Middle frontal gyrus (tissue), 1 donor: ENCODE results near the gene ENOX1.
A peak's percentile ranks its signal among the peaks of the same experiment; 100 is the strongest.
"Not testable (repeated sequence)": the region's sequence is repeated elsewhere in the genome, so short reads cannot be mapped to it uniquely, and the experiment has no call there.

Experiments
- DNase-seq: peaks from one replicate; pipeline ENCODE4 v3.0.0-alpha.2; 2015; ENCODE audit warnings: low spot score; ENCODE audit errors: extremely low spot score

ENOX1 gene

DNA sequence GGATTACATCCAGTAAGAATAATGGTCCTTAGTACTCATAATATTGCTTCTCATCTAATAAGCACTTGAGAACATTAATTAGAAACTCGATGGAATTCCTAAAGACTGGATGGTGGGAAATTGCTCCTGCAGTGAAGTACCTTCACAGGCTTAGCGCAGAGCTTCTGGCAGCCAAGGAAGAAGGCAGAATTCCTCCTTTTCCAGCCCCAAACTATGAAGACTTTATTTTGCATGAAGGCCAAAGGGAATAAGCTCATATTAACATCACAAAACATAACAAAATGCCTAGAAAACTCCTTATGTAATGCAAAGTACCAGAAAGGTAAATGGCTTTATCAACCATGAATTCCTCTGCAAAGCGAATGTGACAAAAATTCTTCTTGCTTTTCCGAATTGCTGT lies 427.2 kb downstream of the ENOX1 start:
- DNase-seq: no peak

DNA sequence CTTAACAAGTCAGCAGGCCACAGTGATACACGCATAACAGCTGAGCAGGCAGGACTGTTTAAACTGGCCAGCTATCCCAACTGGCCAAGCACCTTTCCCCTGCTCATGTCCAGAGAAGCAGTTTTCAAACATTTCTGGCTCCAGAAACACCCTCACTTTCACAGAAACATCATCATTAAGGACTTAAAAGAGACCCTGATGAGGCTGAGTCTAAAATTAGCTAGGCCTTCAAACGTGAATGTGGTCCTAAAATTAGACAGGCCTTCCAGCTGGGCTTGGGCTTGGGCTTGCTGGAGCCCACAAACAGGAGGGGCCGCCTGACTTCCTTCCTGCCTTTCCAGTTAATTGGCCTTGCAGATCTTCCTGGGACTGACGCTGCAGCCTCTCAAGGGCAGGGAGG lies 429.2 kb downstream of the ENOX1 start:
- no peak for DNase-seq

DNA sequence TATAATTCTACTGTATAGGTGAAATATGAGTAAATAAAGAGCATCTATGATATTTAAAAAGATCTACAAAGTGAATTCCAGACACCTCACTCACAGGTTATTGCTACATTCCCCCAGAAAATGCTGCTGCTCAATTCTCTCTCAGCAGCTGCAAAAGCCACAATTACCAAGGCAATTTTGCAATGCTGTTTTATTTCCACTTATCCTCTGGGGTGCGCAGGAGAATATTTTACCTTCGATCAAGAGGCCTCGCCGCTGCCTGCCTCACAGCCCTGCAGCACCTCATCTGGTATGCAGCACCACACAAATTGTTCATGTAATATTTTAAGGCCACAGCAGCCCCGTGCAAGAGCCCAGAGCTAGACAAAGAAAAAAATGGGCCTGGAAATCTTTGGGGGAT lies 430.2 kb downstream of the ENOX1 start:
- no peak for DNase-seq

DNA sequence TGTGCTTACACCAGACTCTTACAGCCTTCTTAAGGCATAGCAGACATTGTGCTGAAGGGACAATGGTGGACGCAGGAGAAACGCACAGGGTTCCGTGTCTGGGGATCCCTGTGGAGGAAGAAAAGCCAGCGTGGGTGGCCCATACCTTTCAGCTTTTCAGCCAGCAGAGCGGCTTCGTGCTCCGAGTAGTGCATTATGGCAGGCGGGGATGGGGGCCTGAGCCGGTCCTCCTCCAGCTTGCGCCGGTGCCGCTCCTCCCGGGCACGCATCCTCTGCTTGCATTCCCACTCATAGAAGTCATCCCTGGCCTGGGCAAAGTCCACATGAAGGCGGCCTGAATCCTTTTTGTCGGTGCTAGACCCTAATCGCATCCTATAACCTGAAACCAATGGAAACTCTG lies 431.0 kb downstream of the ENOX1 start:
- no peak for DNase-seq

DNA sequence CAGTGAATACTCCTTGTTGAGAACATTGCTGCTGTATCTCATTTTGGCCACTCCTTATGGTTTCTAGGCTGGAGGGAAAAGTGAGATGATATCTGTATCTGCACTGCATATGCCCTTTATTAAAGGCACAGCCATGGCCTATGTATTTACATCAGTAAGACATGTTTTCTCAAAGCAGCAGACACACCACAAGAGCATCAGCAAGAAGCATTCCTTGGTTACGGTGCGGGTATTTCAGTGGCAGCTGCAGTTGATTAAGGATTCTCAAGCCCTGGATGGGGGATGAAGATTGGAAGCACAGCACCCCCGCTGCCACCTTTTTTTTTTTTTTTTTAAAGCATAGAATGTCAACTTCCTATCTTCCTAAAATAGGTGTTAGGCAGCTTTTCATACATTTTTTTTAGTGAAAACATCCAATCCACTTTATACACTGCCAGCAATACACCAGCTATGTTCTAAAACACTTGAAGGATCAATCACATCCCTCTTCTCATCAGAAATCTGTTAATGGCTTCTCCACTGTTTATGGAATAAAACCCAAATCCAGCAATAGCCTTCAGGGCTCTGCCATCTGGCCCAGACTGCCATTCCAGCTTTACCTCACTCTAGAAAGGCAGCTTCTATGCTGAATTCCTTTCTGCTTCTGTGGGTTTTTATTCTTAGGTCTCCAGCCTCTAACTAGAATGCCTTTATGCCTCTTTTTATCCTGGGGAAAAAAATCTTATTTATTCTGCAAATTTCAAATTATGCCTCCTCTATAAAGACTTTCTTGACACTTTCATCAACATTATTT lies 432.4 kb downstream of the ENOX1 start:
- DNase-seq: no peak

DNA sequence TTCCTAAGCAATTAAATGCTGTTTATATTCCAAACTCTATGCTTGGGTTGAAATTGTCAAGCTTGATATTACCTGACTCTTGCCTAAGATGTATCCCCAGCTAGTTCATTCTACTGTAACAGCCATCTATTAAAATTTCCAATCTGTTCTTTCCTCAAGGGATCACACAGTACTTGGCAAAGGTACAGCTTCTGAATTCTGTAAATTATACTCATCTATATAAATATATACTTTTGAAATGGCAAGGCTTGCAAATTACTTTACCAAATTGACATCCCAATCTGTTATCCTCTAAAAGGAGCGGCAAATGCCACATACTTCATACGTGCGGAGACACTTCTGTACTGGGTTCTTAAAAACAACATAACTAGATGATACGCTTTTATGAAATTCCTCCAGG lies 433.1 kb downstream of the ENOX1 start:
- no peak for DNase-seq

DNA sequence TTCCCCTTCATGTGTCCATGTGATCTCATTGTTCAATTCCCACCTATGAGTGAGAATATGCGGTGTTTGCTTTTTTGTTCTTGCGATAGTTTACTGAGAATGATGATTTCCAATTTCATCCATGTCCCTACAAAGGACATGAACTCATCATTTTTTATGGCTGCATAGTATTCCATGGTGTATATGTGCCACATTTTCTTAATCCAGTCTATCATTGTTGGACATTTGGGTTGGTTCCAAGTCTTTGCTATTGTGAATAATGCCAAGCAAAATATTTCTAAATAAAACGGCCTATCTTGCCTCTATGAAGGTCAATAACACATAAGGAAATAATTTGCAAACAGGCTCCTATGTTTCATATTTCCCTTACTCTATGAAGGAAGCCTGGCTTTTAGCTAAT lies 435.2 kb downstream of the ENOX1 start:
- not testable (repeated sequence) for DNase-seq

DNA sequence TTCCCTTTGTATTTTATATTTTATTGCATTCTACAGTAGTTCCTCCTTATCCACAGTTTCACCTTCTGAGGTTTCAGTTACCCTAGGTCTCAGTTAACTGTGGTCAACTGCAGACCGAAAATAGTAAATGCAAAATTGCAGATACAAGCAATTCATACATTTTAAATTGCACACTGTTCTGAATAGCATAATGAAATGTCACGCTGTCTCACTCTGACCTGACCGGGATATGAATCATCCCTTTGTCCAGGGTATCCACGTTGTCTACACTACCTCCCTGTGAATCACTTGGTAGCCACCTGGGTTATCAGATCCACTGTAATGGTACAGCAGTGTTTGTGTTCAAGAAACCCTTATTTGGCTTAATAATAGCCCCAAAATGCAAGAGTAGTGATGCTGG lies 438.4 kb downstream of the ENOX1 start:
- DNase-seq: no peak

DNA sequence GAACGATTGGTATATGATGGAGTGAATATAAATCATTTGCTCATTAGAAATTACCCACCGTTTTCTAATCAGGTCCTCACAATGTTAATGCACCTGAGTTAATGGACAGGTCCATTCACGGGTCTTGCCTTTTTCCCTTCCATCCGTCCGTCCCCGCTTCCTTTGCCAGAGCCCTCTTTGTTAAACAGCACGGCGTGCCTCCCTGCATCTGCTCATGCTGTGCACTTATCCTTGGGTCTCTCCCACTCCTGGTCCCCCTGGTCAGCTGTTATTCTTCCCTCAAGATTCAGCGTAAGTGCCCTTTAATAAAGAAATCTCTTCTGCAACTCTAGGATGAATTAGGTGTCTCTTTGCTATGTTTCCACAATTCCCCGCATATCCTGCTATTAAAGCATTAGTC lies 438.9 kb downstream of the ENOX1 start:
- no peak for DNase-seq

DNA sequence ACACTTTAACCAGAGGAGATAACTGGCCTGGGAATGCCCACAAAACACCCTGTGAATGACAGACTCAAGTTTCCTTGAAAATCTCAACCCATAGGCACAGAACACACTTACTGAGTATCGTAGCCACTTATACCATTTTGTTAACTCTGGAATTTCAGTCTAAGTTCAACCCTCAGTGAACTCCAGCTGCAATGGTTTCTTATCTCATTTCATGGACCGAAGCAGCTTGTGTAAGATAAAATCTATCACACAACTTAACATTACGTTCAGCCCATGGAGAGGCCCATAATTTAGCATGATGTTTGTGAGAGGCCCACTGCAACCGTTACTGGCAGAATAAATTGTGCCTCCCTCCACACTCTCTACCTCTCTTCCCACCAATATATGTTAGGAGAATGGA lies 440.3 kb downstream of the ENOX1 start:
- no peak for DNase-seq

DNA sequence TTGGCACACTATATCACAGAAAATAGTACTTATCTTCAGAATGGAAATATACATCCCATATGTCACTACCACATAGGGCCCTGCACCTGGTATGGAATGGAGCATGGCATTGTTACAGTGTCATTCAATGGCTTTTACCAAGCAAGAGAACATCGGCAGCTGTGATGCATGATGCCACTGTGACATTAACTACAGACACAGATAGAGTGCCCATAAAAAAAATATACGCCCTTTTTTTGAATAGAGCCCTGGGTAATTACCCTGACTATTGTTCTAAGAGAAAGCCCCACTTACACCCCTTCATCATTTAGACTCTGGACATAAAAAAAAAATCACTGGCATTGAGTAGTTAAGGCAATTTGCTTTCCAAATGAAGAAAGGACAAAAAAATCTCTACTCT lies 443.1 kb downstream of the ENOX1 start:
- no peak for DNase-seq

DNA sequence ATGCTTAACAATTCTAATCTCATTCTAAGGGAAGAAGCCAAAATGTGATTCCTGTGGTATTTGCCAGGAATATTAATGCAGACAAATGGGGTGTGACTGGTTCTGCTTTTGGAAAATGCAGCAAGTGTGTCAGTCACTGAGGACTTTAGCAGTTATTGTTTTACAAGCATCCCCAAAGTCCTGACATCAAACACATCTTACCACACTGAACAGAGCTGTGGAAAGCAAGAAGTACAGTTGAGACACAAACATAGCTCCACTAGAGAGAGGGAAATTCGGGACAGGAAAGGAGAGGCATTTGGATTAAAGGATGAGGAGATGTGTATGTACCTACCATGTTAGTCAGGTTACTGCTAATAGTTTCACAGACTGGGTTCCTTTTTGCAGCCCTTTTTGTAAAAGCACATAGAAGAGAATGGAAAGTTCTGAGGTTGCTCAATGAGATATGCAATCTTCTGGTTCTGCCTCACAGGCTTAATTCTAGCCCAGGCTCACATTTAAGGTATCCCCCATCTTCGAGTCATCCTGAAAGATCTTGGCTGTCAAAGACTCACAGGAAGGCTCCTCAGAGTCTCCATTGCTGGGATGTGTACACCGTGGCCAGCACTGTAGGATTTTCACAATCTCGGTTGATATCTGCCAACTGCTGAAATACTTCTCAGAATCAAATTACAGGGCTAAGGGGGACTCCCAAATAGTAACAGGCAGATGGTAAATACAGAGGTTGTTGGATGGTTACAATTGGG lies 446.8 kb downstream of the ENOX1 start:
- no peak for DNase-seq

DNA sequence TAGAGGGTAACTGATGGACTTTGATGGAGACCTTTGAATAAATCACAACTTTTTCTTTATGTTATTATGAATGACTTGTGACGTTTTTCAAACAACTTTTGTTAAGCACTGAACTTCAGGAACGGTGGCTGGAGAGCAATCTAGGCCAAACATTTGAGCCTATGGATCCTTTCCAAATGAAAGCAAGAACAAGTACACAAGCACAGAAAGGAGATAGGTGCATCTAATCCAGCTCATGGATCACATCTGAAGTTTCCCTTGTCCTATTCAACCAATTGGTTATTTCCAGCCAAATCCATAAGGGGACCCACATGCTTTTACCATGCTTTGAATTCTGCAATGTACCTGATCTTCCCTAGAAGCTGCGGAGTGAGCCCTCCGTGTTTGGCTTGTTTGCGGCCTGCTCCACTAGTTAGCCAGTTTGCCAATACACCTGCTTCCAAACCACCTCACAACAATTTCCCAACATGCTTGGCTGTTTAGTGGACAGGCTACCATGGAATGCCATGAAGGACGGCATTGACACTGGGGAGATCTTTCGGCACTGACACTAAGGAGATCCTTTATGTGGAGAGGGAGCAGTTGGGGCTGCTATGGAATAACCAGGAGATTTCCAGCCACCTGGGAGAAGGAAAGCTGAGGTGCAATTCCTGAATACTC lies 447.5 kb downstream of the ENOX1 start:
- DNase-seq: no peak

DNA sequence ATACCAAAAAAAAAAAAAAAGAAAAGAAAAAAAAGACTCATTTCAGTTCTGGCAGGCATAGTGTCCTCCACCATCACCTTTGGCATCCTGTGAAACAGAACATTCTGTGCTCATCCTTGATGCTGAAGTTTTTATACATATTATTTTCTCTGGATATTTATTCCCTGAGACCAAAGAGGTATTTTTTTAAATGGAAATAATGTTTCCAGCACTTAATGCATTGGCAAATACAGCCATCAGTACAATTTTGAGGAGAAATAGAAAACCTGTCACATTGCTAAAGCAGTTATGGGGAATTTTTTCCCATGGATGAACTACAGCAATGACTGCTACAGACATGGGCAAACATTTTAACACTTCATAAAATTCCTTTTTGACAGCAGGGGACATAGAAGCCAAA lies 451.0 kb downstream of the ENOX1 start:
- DNase-seq: no peak

DNA sequence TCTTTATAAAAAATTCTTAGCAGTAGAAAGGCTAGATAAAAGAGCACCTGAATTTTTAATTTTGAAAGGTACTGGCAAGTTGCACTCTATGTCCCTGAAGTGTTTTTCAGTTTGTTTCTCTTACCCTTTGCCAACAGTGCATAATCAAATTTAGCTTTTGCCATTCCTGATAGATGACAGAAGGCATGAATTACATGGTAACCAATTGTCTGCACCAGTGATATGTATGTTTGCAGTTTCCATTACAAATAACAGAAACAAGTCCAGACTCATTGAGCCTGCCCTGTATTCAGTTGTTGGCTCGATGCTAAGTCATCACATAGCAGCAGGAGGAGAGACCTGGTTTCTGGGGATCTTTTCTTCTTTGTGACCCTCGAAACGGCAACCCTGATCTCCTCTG lies 453.6 kb downstream of the ENOX1 start:
- no peak for DNase-seq

DNA sequence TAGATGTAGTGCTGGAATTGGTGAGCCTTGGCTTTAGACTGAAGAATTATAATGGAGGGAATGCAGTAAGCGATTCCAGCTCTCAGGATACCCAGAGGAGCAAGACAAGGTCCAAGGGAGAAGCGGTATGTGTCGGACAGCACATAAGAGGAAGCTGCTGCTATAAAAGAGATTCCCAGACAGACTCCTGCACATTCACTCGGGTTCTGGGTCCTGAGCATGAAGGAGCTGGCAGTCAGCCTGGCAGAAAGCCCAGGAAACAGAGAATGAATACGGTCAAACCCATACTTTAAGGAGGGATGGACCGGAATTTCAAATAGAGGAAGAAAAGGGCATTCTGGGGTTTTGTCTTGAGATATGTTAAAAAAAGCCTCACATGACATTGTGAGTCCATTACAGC lies 455.1 kb downstream of the ENOX1 start:
- DNase-seq: no peak

DNA sequence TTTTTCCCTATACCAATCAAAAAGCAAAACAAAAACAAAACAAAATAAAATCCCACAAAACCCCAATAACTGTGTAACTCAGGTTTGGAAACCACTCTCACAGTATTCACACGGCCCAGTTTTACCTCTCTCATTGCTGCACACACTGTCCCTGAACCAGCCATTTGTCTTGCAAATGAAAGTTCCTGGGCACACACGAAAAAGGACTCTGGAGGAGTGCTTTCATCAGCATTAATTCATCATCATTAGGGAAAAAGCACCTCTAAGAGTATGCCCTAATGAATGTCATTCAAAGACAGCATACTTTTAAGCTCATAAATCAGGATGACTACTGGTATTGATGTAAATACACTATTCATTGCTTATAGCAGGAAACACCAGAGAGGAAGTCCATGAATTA lies 457.1 kb downstream of the ENOX1 start:
- no peak for DNase-seq

DNA sequence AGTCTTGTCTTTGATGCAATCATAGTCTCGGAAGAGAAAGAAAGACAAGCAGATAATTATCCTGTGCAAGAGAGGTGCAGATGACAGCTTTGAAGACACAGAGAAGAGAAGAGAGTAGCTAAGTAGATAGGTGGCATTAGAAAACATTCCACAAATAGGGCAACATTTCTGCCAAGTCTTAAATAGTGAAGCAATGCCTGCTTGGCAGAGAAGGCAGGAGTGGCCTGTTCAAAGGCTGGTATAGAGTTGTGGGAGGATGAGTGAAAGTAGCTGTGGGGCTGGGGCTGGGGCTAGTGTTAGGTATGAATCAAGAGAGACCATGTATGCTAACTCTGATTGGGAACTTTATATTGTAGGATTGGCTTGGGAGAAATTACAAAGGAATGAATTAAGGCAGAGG lies 457.9 kb downstream of the ENOX1 start:
- no peak for DNase-seq

DNA sequence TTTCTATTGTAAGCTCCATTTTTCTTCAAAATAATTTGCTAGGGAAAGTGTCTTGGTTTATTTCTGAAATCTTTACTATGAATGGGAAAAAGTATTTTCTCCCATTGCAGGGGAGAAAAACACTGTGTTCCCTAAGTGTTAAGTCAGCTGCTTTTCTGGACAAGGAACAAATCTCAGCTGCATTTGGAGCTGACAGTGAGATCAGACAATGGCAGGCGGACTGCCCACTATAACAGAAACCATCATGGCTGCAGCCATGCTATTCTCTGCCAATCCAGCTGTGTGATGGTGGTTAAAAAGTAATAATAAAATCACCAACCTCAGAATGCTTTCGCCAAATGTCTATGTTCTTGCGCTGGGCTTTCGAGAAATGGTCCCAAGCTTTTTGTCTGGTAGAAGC lies 460.7 kb downstream of the ENOX1 start:
- peak; percentile 46 for DNase-seq

DNA sequence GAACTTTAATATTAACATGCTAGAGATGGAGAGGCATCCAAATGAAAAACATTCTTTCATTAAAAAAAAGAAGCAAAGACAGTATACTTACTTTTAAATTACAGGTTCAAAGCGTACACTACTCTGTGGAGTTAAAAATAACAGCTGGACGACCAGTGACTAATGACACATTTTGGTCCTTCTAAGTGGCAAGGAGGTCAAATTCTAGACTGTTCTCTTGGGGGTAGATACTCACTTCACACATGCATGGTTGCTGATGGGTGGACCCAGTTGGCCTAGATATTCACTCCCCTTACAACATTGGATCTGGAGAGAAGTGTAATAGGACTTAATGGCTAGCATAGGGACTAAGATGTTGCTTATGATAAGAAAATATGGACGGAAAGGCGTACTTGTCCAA lies 461.1 kb downstream of the ENOX1 start:
- DNase-seq: no peak

DNA sequence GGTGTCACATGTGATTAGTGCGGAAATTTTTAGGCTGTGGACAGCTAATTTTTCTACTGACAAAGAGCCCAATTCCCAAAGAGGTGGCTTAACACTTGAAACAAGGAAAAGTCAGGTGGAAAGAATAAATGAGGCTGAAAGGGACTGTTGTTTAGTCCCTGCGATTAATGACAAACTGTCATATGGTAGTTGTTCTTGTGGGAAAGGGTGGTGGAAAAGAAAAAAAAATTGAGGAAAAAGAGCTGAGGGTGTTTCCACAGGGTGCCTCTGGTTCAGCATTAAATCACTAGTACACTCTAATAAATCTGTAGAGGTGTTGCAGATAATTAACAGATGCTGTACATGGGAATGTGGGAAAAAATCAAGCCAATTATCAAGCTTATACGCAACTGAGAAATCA lies 462.6 kb downstream of the ENOX1 start:
- DNase-seq: no peak

DNA sequence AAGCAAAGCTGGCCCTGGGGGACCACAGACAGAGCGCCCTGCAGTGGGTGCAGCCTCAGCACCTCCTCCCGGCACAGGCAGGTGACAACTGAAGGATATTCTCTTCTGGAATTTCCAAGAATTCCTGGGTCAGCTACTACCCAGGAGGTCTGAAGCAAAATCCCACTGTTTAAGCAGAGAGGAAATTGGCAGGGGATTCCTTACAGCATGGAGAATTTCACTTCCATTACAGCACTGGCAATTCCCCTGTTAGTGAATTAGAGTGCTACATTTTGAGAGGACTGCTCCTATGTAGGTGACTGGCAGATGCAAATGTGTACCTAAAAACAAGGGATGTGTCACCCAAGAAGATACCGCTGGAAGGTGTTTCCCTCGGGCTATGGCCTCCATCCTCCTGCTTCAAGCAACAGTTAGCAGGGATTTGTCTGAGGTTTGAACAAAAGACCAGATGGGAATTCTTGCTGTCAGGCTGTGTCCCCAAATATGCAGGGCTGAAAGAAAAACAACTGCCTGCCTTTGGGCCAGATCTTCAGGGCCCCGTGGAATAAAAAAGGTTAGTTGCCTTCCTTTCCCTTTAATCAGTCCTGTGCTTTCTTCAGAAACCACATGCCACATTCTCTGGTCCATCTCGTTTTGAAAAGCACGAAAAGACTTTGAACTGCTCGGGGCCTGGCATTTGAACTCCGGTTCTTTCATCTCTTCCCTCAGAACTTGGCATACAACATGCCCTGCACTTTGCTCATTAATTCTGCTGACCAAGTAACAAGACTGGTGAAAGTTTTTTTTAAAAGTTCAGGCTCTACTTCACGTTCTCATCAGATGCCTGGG lies 466.9 kb downstream of the ENOX1 start:
- DNase-seq: no peak
